Neural cell (in vitro differentiated cells): Measurements from ENCODE around the gene NF2.
A peak's percentile ranks its signal among the peaks of the same experiment; 100 is the strongest.

ENCODE experiments used
- EP300 ChIP-seq: fragments of 450-650 bp; conservative IDR thresholded peaks from 2 replicates; pipeline ENCODE4 v1.6.1; 2014; ENCODE audit warnings: antibody characterized with exemption, mild to moderate bottlenecking, moderate library complexity; ENCODE audit not compliant: poor library complexity, severe bottlenecking
- EZH2 ChIP-seq: fragments of 200-600, 300-800 bp; shearing (Covaris generic), sonication (generic); IDR thresholded peaks from 2 replicates; pipeline ENCODE4 v1.6.1; 2014; ENCODE audit warnings: antibody characterized with exemption, low read length, borderline replicate concordance, mild to moderate bottlenecking; ENCODE audit not compliant: insufficient read depth, poor library complexity, severe bottlenecking
- MXI1 ChIP-seq: fragments of 450-650 bp; conservative IDR thresholded peaks from 2 replicates; pipeline ENCODE4 v1.6.1; 2014; ENCODE audit warnings: antibody characterized with exemption, mild to moderate bottlenecking; ENCODE audit not compliant: poor library complexity, severe bottlenecking
- POLR2AphosphoS5 ChIP-seq: IDR thresholded peaks from 2 replicates; pipeline ENCODE4 v1.6.1; 2012
- RAD21 ChIP-seq: fragments of 450-650 bp; conservative IDR thresholded peaks from 2 replicates; pipeline ENCODE4 v1.6.1; 2014; ENCODE audit warnings: antibody characterized with exemption, mild to moderate bottlenecking, moderate library complexity
- SMC3 ChIP-seq: fragments of 450-650 bp; conservative IDR thresholded peaks from 2 replicates; pipeline ENCODE4 v1.6.1; 2014; ENCODE audit warnings: antibody characterized with exemption, mild to moderate bottlenecking, moderate library complexity; ENCODE audit not compliant: poor library complexity
- TAF1 ChIP-seq: IDR thresholded peaks from 2 replicates; pipeline ENCODE4 v1.6.1; 2012; ENCODE audit warnings: low read depth
- TF ChIP-seq, protein P1 (sequence below): fragments of 450-650 bp; IDR thresholded peaks from 2 replicates; pipeline ENCODE4 v1.5.1; 2014; ENCODE audit warnings: antibody characterized with exemption, mild to moderate bottlenecking, moderate library complexity; ENCODE audit not compliant: poor library complexity, severe bottlenecking
- TF ChIP-seq, protein P2 (sequence below): IDR thresholded peaks from 2 replicates; pipeline ENCODE4 v1.6.1; 2012; ENCODE audit warnings: borderline replicate concordance

DNA sequence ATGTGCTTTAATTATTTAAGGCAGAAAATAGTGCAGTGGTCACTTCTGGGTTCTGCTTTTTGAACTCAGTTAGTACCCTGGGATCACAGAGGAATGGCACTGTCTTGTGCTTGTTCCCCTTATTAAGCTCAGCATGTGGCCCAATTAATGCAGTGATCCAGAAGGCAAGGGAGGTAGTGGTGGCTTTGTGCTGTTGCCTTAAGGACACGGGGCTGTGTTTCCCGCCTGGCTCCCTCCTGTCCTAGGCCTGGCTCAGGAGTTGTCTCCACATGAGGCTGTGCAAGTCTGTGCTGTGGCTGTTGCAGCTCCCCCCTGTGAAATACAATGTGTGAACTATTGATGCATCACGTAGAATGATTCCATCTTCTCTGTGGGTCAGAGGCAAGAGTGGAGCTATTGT is 67.2 kb downstream of the NF2 start:
- TF ChIP-seq, protein P1, sequence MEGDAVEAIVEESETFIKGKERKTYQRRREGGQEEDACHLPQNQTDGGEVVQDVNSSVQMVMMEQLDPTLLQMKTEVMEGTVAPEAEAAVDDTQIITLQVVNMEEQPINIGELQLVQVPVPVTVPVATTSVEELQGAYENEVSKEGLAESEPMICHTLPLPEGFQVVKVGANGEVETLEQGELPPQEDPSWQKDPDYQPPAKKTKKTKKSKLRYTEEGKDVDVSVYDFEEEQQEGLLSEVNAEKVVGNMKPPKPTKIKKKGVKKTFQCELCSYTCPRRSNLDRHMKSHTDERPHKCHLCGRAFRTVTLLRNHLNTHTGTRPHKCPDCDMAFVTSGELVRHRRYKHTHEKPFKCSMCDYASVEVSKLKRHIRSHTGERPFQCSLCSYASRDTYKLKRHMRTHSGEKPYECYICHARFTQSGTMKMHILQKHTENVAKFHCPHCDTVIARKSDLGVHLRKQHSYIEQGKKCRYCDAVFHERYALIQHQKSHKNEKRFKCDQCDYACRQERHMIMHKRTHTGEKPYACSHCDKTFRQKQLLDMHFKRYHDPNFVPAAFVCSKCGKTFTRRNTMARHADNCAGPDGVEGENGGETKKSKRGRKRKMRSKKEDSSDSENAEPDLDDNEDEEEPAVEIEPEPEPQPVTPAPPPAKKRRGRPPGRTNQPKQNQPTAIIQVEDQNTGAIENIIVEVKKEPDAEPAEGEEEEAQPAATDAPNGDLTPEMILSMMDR = no peak
- no peak for TF ChIP-seq SMC3
- TF ChIP-seq EP300 = no peak
- TF ChIP-seq EZH2 = no peak
- no peak for TF ChIP-seq TAF1
- peak; percentile 20 for TF ChIP-seq POLR2AphosphoS5
- no peak for TF ChIP-seq RAD21
- TF ChIP-seq, protein P2, sequence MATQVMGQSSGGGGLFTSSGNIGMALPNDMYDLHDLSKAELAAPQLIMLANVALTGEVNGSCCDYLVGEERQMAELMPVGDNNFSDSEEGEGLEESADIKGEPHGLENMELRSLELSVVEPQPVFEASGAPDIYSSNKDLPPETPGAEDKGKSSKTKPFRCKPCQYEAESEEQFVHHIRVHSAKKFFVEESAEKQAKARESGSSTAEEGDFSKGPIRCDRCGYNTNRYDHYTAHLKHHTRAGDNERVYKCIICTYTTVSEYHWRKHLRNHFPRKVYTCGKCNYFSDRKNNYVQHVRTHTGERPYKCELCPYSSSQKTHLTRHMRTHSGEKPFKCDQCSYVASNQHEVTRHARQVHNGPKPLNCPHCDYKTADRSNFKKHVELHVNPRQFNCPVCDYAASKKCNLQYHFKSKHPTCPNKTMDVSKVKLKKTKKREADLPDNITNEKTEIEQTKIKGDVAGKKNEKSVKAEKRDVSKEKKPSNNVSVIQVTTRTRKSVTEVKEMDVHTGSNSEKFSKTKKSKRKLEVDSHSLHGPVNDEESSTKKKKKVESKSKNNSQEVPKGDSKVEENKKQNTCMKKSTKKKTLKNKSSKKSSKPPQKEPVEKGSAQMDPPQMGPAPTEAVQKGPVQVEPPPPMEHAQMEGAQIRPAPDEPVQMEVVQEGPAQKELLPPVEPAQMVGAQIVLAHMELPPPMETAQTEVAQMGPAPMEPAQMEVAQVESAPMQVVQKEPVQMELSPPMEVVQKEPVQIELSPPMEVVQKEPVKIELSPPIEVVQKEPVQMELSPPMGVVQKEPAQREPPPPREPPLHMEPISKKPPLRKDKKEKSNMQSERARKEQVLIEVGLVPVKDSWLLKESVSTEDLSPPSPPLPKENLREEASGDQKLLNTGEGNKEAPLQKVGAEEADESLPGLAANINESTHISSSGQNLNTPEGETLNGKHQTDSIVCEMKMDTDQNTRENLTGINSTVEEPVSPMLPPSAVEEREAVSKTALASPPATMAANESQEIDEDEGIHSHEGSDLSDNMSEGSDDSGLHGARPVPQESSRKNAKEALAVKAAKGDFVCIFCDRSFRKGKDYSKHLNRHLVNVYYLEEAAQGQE = no peak
- no peak for TF ChIP-seq MXI1
